Fibroblast of gingiva (primary cell): ENCODE measurements around the gene OPRL1.

Experiments
- DNase-seq: peaks from one replicate; pipeline ENCODE4 v3.0.0-alpha.2; 2011; ENCODE audit warnings: low read depth

Gene OPRL1

GRCh38 chr20:64072498-64073063, 7.3 kb upstream of the OPRL1 start:
- DNase-seq = no peak

- DNase-seq = no peak
These were observed 6.3 kb upstream of the OPRL1 start for GRCh38 chr20:64073476-64074183.

DNA sequence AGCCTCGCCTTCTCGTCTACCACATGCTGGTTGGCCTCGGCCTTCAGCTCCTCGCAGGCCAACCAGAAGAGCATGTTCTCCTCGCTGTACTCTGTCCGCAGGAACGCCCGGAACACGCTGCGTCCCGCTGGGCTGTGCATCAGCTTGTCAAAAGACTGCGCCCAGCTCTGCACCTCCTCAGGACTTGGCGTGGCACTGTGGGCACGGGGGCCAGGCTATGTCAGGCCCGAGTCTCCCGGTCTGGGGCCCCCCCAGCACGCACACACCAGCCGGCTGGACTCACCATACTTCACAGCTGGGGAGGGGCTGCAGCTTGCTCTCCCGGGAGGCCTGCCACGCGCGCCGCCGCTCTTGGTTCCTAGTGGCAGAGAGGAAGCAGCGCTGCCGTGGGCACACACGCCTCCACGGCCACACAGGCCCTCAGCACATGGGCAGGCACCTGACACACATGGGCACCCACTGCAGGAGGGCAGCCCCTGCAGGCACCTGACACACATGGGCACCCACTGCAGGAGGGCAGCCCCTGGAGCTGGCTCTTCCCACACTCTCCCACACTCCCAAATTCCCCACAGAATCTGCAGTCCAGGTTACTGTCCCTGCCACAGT, 5.6 kb upstream of the OPRL1 start:
- no peak for DNase-seq

- no peak for DNase-seq
These were observed 4.9 kb upstream of the OPRL1 start for GRCh38 chr20:64074963-64075362.

DNA sequence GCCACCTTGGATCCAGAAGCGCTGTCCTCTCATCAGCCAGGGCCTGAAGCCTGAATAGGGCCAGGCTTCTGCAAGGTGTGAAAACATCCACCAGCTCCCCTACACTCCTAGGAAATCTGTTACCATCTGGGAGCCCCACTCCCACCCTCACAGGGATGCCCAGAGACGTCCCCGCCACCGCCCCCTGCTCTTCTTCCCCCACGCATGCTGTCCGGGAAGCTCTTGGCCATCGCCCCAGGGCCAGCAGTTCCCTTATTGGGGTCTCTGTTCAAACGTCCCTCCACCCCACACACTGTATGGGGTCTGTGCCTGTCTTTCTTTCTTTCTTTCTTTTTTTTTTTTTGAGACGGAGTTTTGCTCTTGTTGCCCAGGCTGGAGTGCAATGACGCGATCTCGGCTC, 4.3 kb upstream of the OPRL1 start:
- no peak for DNase-seq

DNA sequence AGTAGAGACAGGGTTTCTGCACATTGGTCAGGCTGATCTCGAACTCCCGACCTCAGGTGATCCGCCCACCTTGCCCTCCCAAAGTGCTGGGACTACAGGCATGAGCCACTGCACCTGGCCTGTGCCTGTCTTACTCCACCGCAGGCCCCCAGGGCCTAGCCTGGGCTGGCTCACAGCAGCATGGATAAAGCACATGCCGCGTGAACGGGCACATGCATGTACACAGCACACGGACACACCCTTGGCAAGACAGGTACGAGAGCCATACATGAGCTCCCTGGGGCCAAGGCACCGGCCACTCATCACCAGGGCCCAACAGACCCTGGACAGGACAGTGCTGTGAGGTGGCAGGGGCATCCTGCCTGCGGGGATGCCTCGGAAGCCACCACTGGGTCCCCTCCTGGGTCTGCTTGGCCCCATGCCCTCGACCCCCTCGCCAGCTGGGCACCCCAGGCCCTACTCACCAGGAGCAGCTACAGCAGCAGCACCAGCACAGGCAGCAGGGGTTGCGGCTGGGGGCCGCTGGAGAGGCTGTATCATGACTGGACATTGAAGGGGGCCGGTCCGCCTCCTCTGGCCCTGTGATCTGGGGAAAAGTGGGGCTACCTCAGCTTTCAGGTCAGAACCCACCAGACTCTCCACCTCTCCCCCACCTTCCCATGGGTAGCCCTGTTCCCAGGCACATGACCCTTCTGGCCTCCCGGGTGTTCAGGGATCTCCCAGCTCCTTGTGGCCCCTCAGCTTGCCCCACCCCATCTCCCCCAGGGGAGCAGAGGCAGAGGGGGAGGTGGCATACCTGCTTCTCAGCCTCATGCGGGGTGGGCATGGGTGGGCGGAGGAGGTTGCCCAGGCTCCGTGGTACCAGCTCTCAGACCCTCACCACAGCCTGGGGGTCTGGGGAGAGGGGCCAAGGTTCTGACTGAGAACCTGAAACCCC, 3.6 kb upstream of the OPRL1 start:
- DNase-seq = no peak

GRCh38 chr20:64077094-64077493, 2.8 kb upstream of the OPRL1 start:
- DNase-seq = no peak

DNA sequence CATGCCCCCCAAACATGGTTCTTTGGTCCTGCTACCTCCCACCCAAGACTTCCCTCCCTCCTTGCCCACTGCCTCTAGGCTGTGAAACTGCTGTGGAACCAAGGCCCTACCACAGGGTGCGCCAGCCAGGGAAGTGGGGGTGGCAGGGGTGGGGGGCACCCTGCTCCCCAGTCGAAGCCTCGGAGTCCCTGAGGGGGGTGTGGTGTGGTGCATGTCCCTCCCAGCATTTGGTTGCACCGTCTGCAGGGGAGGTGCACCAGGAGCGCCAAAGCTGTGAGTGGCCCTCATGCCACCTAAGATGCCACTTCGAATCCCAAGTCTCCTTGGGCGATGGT, 2.4 kb upstream of the OPRL1 start:
- no peak for DNase-seq

DNA sequence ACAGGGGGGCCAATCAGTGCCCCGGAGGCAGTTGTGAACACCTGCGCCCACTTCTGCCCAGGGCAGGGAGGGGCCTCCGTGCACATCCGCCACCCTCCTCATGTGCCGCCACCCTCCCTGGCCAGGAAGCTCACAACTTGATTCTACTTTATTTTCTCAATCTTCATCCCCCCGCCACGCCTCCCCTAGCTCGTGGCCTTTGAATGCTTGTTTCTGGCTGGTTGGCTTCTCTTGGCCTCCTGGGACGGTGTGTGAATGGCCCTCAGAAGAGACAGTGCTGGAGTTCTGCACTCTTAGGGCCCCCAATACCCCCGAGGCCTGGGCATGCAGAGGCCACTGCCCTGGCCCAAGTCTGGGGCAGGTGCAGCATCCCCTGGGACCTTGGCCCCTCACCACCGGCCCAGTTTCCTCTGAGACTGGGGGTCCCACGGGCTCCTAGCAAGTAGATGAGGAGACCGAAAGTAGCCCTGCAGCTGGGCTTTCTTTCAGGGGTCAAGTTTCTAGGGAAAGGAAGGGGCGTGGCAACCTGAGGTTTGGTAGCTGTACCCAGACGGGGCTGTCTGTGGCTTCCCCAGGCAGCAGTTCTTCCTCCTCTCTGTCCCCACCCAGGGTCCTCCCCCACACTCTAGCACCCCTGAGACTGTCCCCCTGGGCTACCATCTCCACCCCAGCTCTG, 1.9 kb upstream of the OPRL1 start:
- DNase-seq = no peak

- no peak for DNase-seq
These were observed 979 bp upstream of the OPRL1 start for GRCh38 chr20:64078934-64079272.

DNA sequence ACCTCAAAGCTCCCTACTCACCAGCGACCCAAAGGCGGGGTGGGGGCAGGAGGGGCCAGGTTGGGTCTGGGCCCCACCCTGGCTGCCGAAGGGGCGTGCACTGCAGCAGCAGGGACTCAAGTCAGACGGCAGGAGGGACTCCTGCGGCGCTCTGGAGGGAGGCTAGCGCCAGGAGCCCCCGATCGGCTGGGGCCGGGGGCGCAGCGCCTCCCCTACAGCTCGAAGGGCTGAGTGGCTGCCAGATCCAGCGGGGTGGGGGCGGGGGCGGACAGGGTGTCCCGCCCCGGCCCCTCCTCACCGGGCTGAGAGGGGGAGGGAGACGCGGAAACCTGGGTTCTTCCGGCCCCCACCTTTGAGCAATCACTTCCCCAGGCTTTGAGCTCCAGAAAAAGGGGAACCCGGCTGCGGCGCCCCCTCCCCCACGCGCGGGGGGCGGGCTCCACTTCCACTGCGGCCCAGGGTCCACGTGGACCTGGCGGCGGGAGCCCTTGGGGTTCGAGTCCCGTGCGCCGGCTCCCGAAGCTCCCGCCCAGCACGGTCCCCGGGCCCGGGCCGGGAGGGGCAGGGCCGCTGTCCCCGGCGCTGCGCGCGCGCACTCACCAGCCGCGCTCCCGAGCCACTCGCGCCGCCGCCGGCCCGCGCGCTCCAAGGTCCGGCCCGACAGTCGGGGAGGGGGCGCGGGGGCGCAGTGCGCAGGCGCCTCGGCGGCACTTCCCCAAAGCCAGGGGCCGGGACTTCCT, 439 bp upstream of the OPRL1 start, which contains the start of gene RGS19:
Gene RGS19 (minus strand): TSS at position 246 of the 740 bp plus-strand sequence. CDS start 2,632 bp downstream, outside the sequence.
- peak; percentile 74 for DNase-seq

GRCh38 chr20:64080813-64081623, 1.1 kb downstream of the OPRL1 start:
- no peak for DNase-seq

DNA sequence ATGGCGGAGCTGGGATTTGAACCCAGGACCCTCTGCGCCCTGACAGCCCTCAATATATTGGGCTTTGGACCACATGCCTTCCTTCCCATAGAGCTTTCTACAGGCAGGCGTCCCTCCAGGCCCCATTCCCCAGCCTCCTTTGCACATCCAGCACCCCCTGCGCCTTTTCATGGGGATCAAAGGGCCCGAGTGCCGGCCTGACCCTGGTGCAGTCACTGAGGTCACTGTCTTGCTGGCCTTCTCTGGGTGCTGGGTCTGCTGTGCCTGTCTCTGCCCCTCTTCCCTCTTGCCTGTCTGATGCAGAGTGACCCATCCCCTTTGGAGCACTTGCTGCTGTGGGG, 1.7 kb downstream of the OPRL1 start:
- no peak for DNase-seq

- no peak for DNase-seq
These were observed 2.3 kb downstream of the OPRL1 start for GRCh38 chr20:64082126-64082731.

- no peak for DNase-seq
These were observed 3.0 kb downstream of the OPRL1 start for GRCh38 chr20:64082820-64083377.

GRCh38 chr20:64083378-64083803, 3.5 kb downstream of the OPRL1 start:
- DNase-seq = peak; percentile 68

GRCh38 chr20:64083804-64084684, 4.2 kb downstream of the OPRL1 start, which contains the start of gene LKAAEAR1:
TSS of gene LKAAEAR1 (minus strand) at chr20:64084398. CDS start at chr20:64084219, 179 bp downstream.
- no peak for DNase-seq

GRCh38 chr20:64084685-64085152, 4.8 kb downstream of the OPRL1 start:
- DNase-seq = no peak

DNA sequence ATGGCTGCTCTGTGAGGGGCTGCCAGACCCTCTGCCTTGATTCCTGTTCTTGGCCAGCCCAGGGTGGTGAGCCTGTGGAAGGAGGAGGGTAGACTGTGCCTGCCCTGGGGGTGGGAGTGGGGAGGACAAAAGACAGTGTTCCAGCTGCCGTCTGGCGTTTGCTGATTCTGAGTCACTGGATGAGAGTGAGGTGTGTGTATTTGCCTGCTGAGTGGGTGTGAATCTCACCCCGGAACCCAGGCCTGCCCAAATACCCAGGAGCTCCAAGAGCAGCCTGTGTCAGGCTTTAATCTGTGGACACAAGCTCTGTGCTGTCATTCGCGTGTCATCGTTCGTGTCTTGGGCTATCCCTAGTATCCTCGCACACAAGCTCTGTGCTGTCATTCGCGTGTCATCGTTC, 6.9 kb downstream of the OPRL1 start:
- no peak for DNase-seq
